Stimulated activated CD4-positive, alpha-beta T cell treated with anti-CD3 and anti-CD28 coated beads, Interleukin-4, amount 100 ng/mL, for 4 hours (primary cell): ENCODE measurements around the gene EFTUD2.
"Not testable (repeated sequence)": the region's sequence is repeated elsewhere in the genome, so short reads cannot be mapped to it uniquely, and the experiment has no call there.

Experiments
- DNase-seq, 2 experiments: peaks; one replicate each; pipeline ENCODE4 v3.0.0-alpha.2; 2020

EFTUD2 gene

DNA sequence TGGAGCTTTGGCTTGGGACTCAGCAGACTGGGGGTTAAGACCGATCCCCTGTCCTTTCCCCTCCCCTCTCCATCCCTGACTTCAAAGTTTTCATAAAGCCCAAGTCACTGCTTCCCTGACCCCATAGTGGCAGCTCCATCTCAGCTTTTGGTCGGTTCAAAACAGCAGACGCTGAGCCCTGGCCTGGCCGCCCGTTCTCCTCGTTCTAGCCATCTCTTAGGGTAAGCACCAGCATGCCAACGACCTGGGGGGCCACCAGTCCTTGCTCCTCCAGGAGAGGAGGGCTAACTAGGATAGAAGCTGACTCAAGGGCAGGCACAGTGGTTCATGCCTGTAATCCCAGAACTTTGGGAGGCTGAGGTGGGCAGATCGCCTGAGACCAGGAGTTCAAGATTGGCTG, 53.0 kb downstream of the EFTUD2 start:
- DNase-seq = no peak

DNA sequence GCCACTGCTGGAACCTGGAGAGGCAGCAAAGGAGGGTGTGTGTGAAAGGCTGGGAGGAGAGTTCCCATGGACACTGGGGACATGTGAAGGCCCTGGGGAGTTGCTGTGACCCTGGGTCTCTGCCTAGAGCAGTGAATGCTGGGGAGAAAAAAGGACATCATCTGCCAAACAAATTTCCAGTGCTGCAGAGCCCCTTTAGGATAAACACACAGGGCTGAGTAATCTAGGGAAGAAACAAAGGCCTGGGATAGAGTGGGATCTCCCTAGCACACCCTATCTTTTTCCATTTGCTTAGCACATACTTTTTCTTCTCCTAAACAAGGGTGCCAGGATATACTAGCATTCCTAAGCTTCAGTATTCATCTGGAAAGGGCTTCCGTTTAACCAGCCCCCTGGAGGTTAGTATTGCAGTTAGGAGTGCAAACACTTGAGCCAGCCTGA, 54.8 kb downstream of the EFTUD2 start:
- DNase-seq = no peak

DNA sequence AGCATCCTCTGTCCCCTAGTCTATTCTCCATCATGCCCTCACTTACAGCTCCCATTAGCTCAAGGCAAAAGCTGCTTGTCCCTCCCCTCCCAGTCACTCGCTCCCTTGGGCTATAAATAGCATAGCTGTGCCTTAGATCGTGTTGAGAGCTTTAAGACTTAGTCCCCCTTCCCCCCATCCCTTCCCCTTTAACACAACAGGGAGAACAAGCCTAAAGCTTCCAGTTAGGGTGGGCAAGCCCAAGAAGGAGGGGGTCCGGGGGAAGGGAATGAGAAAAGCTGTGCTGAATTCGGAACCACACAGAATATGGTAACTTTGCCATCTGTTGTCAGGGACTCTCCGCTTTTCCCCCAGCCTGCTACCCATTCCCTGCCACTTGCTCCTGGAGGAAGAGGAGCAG, 56.5 kb downstream of the EFTUD2 start:
- DNase-seq = no peak

DNA sequence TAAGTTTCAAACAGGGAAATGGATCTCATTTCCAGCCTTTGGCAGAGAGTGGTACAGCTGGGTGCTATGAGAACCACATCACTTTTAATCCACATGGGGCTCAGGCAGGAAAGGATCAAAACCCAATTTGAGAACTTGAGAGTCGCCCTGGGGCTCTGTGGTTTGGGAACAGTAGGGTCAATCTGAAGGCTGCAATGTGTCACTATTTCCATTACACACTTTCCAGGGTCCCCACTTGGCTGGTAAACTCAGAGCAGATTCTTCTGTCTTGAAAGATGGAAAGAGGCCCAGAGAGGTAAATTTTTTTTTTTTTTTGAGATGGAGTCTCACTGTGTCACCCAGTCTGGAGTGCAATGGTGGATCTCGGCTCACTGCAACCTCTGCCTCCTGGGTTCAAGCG, 58.3 kb downstream of the EFTUD2 start:
- no peak for DNase-seq

DNA sequence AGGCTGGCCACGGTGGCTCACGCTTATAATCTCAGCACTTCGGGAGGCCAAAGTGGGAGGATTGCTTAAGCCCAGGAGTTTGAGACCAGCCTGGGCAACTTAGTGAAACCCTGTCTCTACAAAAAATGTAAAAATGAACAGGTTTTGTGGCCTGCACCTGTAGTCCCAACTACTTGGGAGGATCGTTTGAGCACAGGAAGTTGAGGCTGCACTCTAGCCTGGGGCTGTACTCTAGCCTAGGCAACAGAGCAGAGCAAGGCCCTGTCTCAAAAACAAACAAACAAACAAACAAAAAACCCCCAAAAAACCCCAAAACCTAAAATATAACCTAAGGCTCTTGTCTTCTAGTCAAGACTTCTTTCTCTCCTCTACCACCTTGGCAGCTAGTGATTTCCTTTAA, 59.0 kb downstream of the EFTUD2 start:
- no peak for DNase-seq

DNA sequence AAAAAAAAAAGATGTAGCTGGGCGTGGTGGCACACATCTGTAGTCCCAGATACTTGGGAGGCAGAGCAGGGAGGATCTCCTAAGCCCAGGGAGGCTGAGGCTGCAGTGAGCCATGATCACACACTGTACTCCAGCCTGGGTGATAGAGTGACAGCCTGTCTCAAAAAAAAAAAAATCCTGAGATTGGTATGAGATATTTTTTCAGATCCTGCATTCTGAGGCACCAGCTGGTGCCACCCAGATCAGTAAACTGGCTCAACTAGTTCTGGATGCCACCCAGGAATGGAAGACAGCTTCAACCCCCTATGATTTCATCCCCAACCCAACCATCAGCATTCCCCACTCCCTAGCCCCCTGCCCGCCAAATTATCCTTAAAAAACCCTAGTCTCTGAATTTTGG, 62.0 kb downstream of the EFTUD2 start:
- DNase-seq = no peak

DNA sequence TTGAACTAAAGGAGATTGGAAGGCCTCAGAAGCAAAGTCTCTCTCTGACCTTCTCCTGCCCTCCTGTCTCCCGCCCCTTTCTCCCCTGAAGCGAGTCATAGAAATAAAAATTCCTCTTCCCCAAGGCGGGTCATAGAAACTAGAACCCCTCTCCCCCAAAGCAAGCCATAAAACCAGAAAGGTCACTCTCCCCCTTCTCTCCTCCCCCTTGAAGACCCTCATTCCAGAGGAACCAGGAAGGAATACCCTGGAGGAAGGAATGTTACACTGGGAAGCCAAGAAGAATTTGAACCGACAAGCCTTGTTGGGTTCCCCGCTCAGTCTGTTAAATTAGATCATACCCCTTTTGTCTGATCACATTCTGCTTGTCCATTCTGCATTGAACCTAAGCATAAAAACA, 66.4 kb downstream of the EFTUD2 start:
- DNase-seq = no peak

DNA sequence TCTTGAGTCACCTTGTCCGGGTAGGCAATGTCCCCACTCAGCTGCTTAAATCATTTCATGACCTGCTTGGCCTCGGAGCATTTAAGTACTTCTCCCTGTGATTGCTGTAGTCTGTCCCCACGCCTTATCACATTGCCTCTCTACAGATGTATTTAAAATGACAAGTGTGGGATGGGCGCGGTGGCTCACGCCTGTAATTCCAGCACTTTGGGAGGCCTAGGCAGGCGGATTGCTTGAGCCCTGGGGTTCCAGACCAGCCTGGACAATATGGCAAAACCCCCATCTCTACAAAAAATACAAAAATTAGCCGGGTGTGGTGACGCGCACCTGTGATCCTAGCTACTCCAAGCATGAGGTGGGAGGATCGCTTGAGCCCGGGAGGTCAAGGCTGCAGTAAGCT, 67.9 kb downstream of the EFTUD2 start:
- no peak for DNase-seq

- peak; percentile 13 to 38 for DNase-seq
Observed at GRCh38 chr17:44830359-44831288, 68.6 kb downstream of the EFTUD2 start.

DNA sequence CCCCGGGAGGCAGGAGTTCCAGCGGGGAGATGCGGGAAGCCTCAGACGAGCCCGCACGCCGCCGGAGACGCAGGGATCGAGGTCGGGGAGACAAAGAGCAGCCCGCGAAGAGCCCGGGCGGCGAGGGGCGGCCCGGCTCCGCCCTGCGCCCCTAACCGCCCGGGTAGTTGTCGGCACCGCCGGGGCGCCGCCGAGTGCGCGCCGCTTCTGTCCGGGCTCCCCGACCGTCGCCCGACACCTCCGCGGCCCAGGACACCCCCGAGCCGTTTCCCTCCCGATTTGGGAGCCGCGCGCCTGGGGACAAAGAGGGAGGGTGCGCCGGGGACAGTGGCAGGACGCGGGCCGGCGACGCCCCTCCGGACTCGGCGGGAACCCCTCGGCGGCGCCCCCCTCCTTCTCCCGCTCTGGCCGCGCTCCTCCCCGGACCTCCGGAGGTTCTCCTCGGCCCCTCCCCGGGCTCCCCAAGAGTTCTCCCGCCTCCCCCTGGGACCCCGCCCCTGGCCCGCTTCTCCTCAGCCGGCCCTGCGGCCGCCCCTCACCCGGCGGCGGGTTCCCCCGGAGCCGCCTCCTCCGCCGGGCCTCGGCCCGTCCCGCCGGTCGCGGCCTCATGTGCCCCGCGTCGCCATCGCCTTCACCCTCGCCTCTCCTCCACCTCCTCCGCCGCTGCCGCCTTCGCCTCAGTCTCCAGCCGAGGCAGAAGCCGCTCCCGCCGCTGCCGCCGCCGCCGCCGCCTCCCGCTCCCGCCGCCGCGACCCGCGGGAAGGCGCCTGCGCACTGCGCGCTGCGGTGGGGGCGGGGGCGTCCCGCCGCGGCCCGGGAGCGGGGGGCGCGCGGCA, 69.5 kb downstream of the EFTUD2 start, which contains the start of gene GJC1:
Gene GJC1 (minus strand): TSS at position 765 of the 836 bp plus-strand sequence. CDS start 24,470 bp downstream, outside the sequence.
- DNase-seq = peak in 1 of 2 experiments; percentile 35

DNA sequence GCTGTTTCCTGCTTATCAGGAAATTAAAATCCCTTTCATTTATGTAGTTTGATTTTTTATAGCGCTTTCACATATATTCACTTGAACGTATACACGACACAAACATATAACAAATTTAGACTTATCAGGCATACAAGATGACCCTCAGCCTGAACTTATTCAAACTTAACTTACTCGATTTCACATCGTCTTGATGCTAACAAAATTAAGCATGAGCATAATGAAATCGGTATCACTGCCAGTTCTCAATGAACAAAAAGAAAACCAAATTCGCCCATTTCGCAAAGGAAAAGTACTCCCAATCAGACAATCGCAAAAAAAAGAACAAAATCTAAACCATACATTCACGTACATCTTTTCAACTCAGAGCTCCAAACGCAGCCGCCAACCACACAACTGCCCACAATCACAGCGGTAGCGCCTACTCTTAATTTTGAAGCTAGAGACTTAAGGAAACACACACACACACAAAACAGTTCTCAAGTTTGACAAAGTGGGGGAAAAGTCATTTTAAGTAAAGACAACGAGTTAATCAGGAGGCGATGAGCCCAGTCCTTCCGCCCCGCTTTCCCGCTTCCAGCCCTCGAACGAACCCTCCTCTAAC, 70.2 kb downstream of the EFTUD2 start:
- peak in 1 of 2 experiments; percentile 23 for DNase-seq

DNA sequence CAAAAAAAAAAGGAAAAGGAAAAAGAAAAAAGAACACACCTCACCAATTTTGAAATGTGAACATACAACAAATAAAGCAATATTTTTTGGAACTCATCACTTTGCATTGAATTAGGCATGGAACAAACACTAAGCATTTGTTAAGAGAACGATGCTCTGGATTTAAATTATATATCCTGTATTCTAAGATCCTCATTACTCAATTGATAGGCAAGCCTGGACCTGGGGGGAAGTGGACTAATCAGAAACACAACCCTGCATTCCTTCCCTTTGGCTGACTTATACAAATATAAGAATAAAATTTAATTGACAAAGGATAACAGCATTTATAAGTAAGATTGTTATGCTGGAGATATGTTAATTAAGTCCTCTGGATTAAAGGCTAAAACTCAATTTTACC, 71.4 kb downstream of the EFTUD2 start:
- DNase-seq = no peak

- no peak for DNase-seq
Observed at GRCh38 chr17:44826123-44826790, 73.0 kb downstream of the EFTUD2 start.

DNA sequence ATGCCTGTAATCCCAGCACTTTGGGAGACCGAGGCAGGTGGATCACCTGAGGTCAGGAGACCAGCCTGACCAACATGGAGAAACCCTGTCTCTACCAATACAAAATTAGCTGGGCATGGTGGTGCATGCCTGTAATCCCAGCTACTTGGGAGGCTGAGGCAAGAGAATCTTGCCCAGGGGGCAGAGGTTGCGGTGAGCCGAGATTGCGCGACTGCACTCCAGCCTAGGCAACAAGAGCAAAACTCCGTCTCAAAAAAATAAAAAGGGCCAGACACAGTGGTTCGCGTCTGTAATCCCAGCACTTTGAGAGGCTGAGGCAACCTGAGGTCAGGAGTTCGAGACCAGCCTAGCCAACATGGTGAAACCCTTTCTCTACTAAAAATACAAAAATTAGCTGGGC, 74.0 kb downstream of the EFTUD2 start:
- DNase-seq = not testable (repeated sequence)

- DNase-seq = no peak
Observed at GRCh38 chr17:44820631-44821212, 78.5 kb downstream of the EFTUD2 start.

DNA sequence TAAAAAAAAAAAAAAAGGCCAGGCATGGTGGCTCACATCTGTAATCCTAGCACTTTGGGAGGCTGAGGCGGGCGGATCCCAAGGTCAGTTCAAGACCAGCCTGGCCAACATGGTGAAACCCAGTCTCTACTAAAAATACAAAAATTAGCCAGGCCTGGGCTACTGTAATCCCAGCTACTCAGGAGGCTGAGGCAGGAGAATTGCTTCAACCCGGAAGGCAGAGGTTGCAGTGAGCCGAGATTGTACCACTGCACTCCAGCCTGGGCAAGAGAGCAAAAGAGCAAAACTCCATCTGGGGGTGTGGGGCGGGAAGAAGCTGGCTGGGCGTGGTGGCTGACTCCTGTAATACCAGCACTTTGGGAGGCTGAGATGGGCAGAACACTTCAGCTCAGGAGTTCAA, 80.7 kb downstream of the EFTUD2 start:
- not testable (repeated sequence) for DNase-seq

GRCh38 chr17:44812263-44812662, 87.0 kb downstream of the EFTUD2 start:
- no peak for DNase-seq

DNA sequence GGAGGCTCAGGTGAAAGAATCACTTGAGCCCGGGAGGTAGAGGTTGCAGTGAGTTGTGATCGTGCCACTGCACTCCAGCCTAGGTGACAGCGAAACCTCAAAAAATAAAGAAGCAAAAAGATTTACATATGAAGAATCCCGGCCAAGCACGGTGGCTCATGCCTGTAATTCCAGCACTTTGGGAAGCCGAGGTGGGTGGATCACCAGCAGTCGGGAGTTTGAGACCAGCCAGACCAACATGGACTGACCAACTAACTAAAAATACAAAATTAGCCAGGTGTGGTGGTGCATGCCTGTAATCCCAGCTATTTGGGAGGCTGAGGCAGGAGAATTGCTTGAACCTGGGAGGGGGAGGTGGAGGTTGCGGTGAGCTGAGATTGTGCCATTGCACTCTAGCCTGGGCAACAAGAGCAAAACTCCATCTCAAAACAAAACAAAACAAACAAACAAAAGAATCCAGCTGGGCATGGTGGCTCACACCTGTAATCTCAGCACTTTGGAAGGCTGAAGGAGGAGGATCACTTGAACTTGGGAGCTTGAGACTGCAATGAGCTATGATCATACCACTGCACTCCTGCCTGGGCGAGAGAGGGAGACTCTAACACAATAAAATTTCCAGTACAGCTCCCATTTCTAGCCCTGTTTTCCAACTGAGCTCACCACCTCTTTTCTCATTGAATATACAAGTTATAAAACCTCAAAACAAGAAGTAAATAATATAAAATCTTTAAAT, 90.4 kb downstream of the EFTUD2 start:
- not testable (repeated sequence) for DNase-seq

DNA sequence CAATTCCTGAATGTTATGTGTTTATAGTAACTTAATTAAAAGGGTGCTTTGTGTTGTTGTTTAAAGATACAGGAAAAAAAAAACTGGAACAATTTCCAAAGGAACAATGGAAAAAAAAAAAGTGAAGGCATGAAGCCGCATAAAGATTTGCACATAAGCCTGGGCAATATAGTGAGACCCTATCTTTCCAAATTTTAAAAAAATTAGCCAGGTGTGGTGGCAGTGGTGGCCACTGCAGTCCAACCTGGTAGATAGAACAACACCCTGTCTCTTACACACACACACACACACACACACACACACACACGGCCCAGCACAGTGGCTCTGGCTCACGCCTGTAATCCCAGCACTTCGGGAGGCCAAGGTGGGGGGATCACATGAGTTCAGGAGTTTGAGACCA, 91.1 kb downstream of the EFTUD2 start:
- DNase-seq = no peak

DNA sequence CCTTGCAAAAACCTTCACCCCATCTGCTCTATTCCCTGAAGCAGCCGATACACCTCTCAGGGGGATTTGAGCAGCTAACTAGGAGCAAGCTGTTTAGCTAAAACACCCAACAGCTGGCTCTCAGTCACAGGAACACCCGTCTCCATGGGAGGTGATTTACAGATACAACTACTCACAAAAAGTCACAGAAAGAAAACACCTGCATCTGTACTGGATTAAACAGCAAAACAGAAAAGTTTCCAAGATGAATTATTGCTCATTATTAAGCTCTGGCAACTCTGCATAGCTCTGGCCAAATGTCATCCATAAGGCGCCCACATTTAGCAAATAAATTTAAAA, 91.5 kb downstream of the EFTUD2 start:
- DNase-seq = no peak

GRCh38 chr17:44807093-44807816, 92.0 kb downstream of the EFTUD2 start:
- DNase-seq = no peak
